Lung (tissue), 12 donors: ENCODE data around the gene PTH2R. TPM values are rescaled to one million over a fixed set of nuclear protein-coding genes. Genes with fewer than 3 reads are reported as not detected.

Experiments
- ATAC-seq: fragments of 200-7000 bp; cut with Tn5 transposase; one replicate; pipeline ENCODE4 v1.9.1; 2020; ENCODE audit warnings: moderate number of reproducible peaks; ENCODE audit not compliant: insufficient read depth, low FRiP score
- DNase-seq, 3 donors: peaks; one replicate each; pipeline ENCODE4 v3.0.0-alpha.2; 2013 to 2017
- H3K27ac ChIP-seq, 2 donors: one replicate each; pipeline ENCODE4 v1.5.1; 2013; ENCODE audit warnings: mild to moderate bottlenecking in 2 of 2, moderate library complexity in 2 of 2, control low read depth in 1 of 2, inconsistent platforms in 1 of 2, low read depth in 1 of 2, low read length in 1 of 2
- H3K27me3 ChIP-seq, 3 donors: one replicate each; pipeline ENCODE4 v1.5.1; 2013; ENCODE audit warnings: low read length in 2 of 3; ENCODE audit not compliant: control insufficient read depth in 3 of 3, insufficient read depth in 3 of 3
- H3K36me3 ChIP-seq, 4 donors: one replicate each; pipeline ENCODE4 v1.5.1; 2013; ENCODE audit warnings: low read length in 4 of 4, mild to moderate bottlenecking in 1 of 4, moderate library complexity in 1 of 4; ENCODE audit not compliant: control insufficient read depth in 4 of 4, insufficient read depth in 4 of 4
- H3K4me1 ChIP-seq, 5 donors: one replicate each; pipeline ENCODE4 v1.5.1; 2013; ENCODE audit warnings: low read length in 5 of 5, mild to moderate bottlenecking in 2 of 5, moderate library complexity in 1 of 5; ENCODE audit not compliant: control insufficient read depth in 5 of 5, insufficient read depth in 5 of 5
- H3K4me3 ChIP-seq: one replicate; pipeline ENCODE4 v1.5.1; 2013; ENCODE audit warnings: mild to moderate bottlenecking, control low read depth, moderate library complexity
- H3K9ac ChIP-seq, 2 donors: one replicate each; pipeline ENCODE4 v1.5.1; 2013; ENCODE audit warnings: low read length in 2 of 2, control low read depth in 1 of 2; ENCODE audit not compliant: insufficient read depth in 1 of 2
- H3K9me3 ChIP-seq, 4 donors: one replicate each; pipeline ENCODE4 v1.5.1; 2013; ENCODE audit warnings: low read length in 3 of 4, mild to moderate bottlenecking in 1 of 4, moderate library complexity in 1 of 4; ENCODE audit not compliant: control insufficient read depth in 4 of 4, insufficient read depth in 3 of 4
- CTCF ChIP-seq: IDR thresholded peaks from 2 replicates; pipeline ENCODE4 v1.5.1; 2012; ENCODE audit warnings: mild to moderate bottlenecking; ENCODE audit errors: control extremely low read depth, extremely low read depth
- WGBS, 2 donors: extraction: QIAGEN DNeasy Blood & Tissue Kit; methylation state at CpG; one replicate each; pipeline ENCODE4 v1.1.7; 2013; 5-methylcytosine and 5-hydroxymethylcytosine counted together
- polyA plus RNA-seq, 2 donors: library from polyadenylated mRNA; stranded (reverse); fragments of 200-250 nt; gene quantifications; one replicate each; pipeline ENCODE4 v1.2.1, GENCODE V29; 2013
- total RNA-seq, 2 donors: library from RNA; depleted of rRNA in 1 of 2; stranded (reverse); fragments of >200 nt in 1 of 2; gene quantifications; one replicate each; pipeline ENCODE4 v1.2.1, GENCODE V29; 2014 to 2021
- donor health status: control.
- donor health status: control.
- donor health status: Bipolar disorder and iron deficiency.
- donor health status: healthy.
- donor health status: DM: yes; HTN: yes; CAD: no.

Gene PTH2R
- total and polyA plus RNA-seq, 4 donors = 0.11 to 0.25 (median 0.13) TPM

DNA sequence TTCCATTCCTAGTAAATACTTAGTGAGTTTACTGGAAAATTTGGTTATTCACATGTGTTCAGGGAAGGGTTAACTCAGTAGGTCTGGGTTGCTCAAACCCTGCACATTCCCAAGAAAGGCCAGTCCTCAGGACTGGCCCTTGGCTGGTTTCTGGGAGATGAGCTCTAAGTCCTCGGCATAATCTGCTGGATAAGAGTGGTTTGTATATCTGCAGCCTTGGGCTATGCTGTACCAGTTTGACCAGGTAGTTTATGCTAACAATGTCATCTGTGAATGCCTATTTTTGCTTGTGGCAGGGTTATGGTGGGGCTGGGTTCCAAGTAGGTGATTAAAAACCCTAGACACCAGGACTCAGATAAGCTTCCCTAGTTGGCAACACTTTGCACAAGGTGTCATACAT is 7.4 kb upstream of the PTH2R start:
- WGBS, 2 donors = 59 to 91% methylated on average over 1 of the region's 1 CpG
- H3K4me1 ChIP-seq = no peaks in the 10 kb centered on the region
- H3K36me3 ChIP-seq = no peaks in the 10 kb centered on the region
- ATAC-seq = no peak
- no peak overlapping the region for H3K9ac ChIP-seq
- no peak for TF ChIP-seq CTCF
- peaks cover 0 to 2% (median under 1%) of the 10 kb centered on the region in 4 donors for H3K9me3 ChIP-seq
- H3K27me3 ChIP-seq = peaks cover 0 to 3% (median 0%) of the 10 kb centered on the region in 3 donors
- no peak overlapping the region for H3K27ac ChIP-seq
- H3K4me3 ChIP-seq = no peak overlapping the region
- DNase-seq = no peak

DNA sequence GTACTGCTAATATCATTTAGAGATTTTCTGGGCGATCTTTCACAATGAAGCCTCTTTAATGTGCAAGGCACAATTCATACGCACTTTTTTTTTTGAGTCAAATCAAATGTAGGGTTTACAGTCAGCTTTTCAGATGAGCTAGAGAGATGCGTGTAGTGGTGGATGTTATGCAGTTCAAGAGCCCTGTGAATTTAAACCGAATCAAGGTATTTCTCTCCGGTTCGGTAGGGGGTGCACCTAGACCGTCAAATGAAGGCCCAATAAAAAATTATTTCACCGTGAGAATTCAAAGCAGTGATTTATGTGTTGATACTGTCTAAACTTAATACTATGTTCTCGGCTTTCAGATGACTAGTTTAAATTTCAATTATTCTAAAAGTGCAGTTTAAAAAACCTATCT is 1.1 kb downstream of the PTH2R start:
- no peak overlapping the region for H3K9ac ChIP-seq
- no peak overlapping the region for H3K27ac ChIP-seq
- DNase-seq (peak; percentile 25 to 40 (median 30)), ATAC-seq (no peak)
- 20 to 24% methylated on average over 9 of the region's 9 CpGs for WGBS, 2 donors
- peaks cover 0 to 37% (median 21%) of the 10 kb centered on the region in 3 donors for H3K27me3 ChIP-seq
- peaks cover 0 to 9% (median 0%) of the 10 kb centered on the region in 5 donors for H3K4me1 ChIP-seq
- H3K4me3 ChIP-seq = no peak overlapping the region
- H3K36me3 ChIP-seq = no peaks in the 10 kb centered on the region
- peaks cover 0 to 3% (median 0%) of the 10 kb centered on the region in 4 donors for H3K9me3 ChIP-seq
- no peak for TF ChIP-seq CTCF

DNA sequence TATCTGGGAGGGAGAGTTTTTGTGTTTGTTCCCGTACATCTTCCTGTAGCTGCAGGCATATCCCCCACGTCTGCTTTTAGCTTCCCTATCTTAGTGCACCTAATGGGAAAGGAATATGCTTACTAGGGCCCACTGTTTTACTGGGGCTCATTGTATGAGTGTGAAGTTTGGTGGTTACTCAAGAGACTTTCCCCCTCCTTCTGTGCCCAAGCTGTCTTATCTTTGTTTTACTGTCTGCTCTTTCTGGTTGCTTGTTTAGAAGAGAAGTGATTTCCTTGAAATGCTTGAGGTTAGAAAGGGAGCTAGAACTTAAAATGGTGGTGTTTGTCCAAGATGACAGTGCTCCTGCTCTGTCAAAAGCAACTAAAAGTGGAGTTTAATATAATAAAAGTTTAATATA is 7.3 kb downstream of the PTH2R start:
- Histone ChIP-seq H3K4me3 (no peak overlapping the region), H3K9me3 (no peaks in the 10 kb centered on the region), H3K27me3 (peaks cover 0 to 4% (median 0%) of the 10 kb centered on the region in 3 donors), H3K36me3 (no peaks in the 10 kb centered on the region), H3K4me1 (no peaks in the 10 kb centered on the region), H3K9ac (no peak overlapping the region), H3K27ac (no peak overlapping the region)
- DNase-seq (no peak), ATAC-seq (no peak)
- no peak for TF ChIP-seq CTCF
- 76 to 82% methylated on average over 2 of the region's 2 CpGs for WGBS, 2 donors

DNA sequence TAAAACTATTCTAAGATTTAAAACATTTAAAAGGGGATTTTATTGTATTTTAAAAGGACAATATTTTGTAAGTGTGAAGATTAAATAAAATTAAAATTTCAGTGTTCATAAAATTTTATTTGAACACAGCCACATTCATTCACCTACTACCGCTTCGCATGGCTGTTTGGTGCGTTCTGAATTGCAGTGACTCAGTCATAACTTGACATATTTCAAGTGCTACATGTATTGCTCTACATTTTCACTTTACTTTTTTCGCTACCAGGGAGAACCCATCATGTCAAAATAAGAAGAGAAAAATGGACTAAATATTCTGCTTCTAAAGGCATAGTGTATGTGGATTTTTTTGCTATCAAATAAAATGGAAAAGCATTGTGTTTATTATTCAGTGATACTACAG is 8.7 kb downstream of the PTH2R start:
- DNase-seq (no peak), ATAC-seq (no peak)
- no peaks in the 10 kb centered on the region for H3K9me3 ChIP-seq
- H3K27me3 ChIP-seq = no peaks in the 10 kb centered on the region
- H3K4me3 ChIP-seq = no peak overlapping the region
- H3K27ac ChIP-seq = no peak overlapping the region
- H3K9ac ChIP-seq = no peak overlapping the region
- TF ChIP-seq CTCF = no peak
- WGBS, 2 donors = 83 to 87% methylated on average over 4 of the region's 4 CpGs
- H3K36me3 ChIP-seq = no peaks in the 10 kb centered on the region
- H3K4me1 ChIP-seq = no peaks in the 10 kb centered on the region
